Fibroblast of skin of scalp (primary cell): ENCODE results near the gene ADCY10.
"Not testable (repeated sequence)": the region's sequence is repeated elsewhere in the genome, so short reads cannot be mapped to it uniquely, and the experiment has no call there.

Experiments
- DNase-seq: peaks from one replicate; pipeline ENCODE4 v3.0.0-alpha.2; 2013

ADCY10 gene

DNA sequence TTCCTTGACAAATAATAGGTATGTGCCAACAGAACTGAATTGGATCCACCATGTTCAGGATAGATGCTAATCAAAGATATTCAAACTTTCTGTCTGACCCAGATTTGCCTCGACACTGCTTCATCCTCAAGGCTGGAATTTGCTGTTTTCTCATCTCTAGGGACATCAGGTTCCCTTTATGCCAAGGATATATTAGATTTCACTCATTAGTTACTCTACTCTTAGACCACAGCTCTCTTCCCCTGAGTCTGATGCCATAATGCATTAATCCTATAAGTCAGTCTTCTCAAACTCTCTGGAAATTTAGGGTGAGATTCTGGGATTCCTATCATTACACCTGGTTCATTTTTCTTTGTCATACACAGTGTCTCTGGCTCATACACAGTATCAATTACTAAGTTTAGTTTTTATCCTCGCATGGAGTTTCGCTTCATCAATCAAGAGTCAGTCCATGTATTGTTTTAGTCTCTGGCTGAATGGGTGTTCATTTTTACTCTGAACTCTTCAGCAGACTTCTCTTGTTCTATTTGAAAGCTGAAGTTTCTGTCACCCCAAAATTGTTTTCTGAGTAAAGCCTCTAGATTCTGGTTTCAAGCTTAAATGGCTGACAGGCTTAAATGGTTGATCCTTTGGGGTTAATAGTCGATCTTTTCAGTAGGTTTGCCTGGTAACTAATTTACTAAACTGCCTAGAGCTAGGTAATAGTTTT, 13.3 kb upstream of the ADCY10 start:
- DNase-seq, result no peak

DNA sequence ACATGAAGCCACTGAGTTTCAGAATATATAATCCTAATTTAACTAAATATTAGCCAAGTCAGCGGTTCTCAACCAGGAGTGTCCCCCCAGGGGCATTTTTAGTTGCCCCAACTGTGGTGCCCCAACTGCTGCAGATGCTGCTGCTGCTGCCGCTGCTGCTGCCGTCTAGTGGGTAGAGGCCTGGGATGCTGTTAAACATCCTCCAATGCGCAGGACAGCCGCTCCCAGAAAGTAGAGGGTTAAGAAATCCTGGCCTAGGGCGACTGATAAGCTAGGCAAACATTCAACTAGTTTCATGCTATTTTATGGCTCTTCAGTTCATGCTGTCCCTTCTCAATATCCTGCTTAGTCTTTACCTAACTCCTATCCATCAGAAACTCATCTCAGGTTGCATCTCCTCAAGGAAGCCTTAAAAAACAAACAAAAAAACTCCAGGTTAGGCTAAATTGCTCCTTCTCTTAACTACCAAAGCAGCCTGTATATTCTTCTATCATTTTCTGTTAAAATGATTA, 12.6 kb upstream of the ADCY10 start:
- no peak for DNase-seq

DNA sequence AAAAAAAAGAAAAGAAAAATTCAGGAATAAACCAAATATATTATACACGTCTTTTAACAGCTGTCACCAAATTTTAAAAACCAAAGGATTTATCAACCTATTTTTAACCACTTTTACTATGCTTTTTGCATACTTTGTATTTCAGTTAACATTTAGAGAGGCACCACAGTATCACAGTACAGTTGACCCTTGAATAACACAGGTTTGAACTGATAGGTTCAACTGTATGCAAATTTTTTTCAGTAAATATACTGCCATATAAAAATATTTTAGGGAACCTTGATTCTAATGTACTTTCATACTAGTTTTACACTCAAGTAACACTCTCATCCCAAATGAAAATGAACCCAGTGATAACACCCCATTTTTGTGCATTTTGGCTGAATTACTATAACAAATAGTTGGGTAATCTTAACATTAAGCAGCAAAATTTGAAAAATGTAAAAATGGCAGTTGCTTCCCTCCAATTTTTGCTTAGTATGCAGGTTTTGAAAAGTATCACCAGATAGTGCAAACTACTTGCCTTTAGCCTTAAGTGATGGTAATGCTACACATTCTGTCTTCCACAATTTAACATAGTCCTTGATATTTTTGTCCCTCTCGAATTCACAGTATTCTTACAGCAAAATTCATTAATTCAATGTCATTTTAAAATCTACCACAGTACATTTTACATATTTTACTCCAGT, 10.8 kb upstream of the ADCY10 start:
- no peak for DNase-seq

DNA sequence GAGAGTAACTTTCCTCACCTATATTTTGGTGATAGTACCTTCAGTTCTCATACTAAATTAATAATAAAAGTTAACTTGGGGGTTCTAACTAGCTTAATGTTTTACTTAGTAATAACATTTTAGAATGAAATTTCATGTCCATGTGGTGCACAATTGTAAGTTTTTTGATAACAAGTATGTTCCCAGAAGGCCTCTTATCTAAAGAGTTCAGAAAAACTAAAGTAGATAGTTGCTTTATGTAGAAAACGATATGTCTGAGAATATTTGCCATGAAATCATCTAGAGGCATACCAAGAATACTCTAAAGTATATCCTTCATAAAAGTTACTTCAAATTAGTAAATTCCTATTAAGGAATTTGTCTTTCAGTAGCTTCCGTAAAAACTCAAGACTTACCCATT, 10.2 kb upstream of the ADCY10 start:
- DNase-seq, result no peak

DNA sequence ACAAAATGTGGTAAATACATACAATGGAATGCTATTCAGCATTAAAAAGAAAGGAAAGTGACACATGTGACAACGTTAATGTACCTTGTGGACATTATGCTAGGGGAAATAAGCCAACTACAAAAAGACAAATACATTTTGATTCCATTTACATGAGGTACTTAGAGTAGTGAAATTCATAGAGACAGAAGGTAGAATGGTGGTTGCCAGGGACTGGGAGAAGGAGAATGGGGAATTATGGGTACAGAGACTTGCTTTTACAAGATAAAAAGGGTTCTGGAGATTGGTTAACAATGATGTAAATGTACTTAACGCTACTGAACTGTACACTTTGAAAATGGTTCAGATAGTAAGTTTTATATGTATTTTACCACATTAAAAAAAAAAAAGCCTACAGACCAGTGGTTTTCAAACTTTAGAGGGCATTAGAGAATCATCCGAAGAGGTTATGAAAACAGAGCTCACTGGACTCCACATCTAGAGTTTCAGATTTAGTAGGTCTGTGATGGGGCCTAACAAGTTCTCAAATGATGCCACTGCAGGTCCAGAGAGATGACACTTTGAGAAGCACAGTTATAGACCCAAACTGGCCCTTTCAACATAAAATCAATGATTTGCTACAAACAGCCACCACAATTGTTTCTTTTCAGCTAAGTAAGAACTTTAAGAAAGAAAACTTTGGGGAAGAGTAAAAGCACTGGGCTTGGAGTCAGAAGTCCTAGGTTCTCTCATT, 9.6 kb upstream of the ADCY10 start:
- no peak for DNase-seq

DNA sequence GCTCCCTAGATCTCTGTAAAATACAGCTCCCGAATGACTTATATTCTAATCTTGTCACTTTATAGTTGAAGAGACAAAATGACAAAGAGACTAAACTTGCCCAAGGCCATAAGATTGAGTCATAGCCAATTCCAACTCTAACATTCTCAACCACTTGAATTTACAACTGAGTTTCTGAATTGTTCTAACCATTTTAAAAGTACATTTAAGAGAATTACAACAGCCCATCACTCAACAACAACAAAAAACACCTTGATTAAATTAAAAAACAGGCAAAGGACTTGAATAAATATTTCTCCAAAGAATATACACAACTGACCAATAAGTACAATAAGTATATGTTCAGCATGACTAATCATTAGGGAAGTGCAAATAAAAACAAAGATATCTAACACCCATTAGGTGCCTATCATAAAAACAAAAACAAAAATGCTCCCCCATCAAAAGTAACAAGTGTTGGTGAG, 8.7 kb upstream of the ADCY10 start:
- no peak for DNase-seq

DNA sequence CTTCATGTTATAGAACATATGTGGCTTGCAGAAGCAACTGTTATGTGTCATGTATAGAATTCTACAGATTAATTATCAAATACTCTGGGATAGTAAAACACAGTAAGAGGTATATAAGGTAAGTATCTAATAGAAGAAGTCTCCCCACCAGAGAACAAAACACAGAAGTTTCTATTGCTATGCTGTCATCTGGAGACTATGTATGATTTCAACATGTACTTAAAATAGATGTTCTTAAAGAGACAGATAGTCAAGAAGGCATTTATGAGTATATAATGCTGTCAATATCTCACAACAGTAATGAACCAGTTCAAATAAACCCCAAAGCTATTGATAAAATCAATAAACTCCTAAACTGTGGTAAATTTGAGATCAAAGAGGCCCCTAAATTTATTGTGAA, 8.1 kb upstream of the ADCY10 start:
- peak; percentile 15 for DNase-seq

DNA sequence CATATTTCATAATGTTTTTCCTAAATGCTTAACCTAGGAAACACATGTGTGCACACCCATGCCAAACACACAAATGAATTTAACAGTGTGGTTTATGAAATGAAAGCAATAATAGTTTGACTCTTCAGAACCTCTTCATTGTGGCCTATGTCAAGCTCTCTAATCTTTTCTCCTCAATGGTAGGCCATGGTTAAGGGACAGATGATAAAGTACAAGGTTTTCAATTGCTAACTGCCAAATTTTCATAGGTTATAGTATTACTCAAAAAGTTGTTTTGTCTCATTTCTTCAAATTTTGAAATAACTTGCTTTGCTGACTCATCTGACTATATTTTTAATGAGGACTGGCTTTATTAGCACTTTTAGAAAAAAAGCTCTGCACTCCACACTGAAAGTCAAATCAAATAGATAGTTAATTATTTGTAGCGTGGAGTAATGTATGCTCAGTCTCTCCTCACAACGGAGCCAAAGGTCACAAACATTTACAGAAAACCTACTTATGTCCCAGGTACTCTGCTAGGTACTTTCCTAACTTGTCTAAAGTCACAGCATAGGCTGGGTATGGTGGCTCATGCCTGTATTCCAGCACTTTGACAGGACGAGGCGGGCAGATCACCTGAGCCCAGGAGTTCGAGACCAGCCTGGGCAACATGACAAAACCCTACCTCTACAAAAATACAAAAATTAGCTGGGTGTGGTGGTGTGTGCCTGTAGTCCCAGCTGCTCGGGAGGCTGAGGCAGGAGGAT, 3.0 kb upstream of the ADCY10 start:
- no peak for DNase-seq

DNA sequence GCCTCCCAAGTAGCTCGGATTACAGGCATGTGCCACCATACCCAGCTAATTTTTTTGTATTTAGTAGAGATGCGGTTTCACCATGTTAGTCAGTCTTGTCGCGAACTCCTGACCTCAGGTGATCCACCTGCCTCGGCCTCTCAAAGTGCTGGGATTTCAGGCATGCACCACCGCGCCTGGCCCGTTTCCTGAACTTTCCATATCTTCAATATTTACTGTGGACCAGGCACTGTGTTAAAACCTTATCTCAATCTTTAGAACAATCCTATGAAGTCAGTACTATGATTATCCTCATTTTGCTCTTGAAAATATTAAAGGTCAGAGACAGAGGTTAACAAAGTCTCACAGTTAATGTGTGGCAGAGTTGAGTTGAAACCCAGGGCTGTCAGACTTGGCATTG, 1.6 kb upstream of the ADCY10 start:
- DNase-seq, result no peak

DNA sequence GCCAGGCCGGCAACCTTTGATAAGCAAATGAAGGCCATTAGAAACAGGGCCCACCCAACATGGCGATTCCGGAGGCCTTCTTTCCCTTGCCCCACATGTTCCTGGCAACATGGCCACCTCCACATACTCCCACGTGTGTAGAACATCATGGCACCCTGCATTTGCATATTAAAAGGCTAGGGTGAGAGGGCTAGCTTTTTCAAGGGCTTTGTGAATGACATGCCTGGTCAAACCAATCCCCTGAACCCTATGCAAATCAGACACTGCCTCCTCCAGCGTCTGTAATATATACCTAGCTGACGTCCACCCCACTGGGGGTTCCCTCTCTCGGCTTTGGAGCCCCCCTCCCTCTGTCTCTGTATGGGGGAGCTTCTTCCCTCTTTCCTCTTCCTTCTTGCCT, 1.6 kb downstream of the ADCY10 start:
- no peak for DNase-seq

DNA sequence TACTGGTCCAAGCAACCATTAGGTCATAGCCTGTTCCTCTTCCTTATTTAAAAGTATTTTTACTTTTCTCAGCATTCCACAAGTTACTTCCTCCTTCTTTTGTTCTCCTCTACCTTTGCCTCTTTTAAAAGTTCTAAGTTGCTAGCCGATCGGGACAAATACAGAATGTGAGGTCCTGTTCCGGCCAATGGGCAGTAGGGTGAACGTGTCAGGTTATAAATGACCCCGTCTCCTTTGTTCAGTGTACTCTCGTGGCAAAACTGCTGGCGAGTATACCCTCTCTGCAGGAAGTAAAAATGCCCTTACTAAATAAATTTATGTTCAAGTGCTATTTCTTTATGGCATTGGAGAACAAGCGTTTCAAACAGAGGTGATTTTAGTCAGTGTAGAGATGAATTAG, 2.5 kb downstream of the ADCY10 start:
- DNase-seq, result no peak

DNA sequence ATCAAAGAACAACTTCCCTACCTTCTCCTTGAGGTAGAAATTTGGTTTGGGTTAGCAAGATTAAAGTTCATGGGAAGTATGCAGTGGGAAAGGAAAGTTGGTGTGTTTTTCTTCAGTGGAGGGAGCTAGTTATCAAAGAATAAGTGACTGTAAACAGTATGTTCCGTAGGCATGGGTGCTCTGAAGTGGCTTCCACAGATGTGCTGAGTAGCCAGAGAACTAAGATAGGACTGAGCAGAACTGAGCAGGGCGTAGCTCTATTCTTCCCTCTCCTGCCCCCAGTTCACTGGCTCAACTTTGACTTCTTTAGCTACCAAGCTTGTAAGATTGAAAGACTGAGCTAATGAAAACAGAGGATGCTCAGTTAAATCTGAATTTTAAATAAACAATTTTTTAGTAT, 3.4 kb downstream of the ADCY10 start:
- no peak for DNase-seq

DNA sequence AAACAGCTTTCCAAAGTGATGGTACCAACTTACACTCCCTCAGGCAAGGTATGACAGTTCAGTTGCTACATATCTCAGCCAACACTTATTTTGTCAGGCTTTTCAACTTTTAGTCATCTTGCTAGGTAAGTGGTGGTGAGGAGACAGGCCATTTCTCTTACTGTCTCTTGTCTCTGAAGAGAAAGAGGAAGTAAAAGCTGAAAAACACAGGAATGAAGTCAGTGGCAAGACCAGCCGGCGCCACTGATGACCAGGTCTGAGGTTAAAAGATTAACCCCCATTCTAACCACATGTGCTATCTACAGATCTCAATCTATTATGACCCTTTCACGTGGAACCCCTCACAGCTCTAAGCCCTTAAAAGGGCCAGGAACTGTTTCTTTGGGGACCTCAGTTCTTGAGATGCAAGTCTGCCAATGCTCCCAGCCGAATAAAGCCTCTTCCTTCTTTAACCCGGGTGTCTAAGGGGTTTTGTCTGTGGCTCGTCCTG, 4.2 kb downstream of the ADCY10 start:
- no peak for DNase-seq

DNA sequence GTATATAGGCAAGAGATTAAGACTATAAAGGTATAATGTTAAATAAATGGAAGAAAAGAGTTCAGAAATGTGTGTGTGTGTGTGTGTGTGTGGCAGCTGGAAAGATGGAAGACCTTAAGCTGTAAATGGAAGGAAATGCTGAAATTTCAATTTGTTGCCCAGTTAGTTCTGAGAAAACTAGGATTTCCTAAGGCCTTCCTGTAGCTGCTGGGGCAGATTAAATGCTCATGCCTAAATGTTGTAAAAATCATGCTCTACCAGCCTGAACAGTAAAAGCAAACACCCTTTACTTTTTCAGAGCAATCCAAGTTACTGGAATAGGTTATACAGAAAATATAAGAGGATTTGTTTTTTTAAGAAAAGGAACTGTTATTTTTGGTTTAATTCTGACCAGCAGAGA, 8.3 kb downstream of the ADCY10 start:
- DNase-seq, result no peak

DNA sequence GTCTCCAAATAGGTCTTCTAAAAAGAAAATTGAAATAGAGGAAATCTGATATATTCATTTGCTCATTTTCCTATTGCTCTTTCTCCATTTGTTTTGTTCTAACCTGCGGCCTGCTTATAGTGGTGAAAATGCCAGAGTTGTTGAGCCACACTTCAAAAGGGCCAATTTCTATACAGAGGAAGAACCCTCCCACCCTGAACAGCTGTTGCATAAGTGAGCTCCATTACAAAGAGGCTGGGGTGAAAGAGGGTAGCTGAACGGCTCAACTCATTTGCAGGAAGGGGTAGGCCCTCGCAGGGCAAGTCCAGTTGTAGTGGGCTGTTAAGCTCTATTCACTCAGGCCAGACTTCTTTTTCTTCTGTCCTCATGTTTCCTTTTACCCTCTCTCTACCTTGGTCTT, 8.8 kb downstream of the ADCY10 start:
- DNase-seq, result no peak

DNA sequence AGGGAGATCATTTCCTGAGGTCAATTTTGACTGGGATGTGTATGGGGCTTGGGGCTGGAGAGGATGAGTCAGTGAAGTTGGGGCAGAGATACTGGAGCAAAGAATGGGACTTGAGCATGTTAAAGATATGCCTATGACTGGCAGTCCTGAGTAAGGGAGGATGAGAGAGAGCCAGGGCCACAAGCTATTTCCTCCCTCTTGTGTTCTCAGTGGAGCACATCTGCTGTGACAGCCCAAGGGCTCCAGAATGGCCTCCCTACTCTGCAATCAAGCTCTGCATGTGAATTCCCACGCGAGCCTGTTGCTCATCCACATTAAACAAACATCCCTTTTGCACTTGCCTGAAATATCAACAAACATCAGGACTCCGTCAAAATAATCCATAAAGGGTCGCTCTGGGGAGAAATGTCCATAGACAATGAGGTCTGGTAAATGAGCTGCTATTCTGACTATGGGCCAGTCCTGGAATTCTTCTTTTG, 9.2 kb downstream of the ADCY10 start:
- DNase-seq, result peak; percentile 62

DNA sequence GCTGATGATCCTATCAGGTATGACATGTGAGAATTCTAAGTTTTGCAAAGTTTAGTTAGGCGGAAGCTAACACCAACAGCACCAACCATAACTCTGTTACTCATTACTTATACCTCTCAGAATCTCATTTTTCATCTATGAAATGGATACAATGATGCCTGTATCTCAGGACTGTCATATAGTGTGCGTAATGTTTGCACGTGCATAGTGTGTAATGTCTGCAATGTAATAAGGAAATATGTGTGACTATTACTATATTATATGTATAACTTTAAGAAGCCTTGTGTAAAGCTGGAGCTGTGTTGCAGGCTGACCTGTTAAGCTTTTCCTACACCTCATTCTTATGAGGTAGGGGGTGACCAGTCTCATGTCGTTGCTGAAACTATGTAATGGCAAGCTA, 13.0 kb downstream of the ADCY10 start:
- no peak for DNase-seq

DNA sequence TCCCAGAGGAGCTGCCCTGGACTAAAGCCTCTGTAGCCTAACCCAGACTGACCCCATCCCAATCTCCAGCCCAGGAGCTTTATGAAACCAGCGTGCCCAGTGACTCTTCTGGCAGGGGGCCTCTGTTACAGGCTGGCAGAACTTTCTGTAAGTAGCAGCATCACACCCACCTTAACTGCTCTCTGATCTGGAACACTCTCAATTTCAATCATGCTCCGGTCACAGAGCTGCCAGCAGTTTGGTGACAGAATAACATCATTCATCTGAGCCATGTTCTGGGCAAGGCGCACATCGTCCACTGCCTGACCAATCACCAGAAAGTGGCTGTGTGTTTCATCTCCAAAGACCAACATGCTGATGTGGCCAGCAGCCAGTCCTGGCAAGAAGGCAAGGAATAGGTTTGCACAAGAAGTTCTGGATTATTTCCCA, 14.7 kb downstream of the ADCY10 start:
- no peak for DNase-seq

DNA sequence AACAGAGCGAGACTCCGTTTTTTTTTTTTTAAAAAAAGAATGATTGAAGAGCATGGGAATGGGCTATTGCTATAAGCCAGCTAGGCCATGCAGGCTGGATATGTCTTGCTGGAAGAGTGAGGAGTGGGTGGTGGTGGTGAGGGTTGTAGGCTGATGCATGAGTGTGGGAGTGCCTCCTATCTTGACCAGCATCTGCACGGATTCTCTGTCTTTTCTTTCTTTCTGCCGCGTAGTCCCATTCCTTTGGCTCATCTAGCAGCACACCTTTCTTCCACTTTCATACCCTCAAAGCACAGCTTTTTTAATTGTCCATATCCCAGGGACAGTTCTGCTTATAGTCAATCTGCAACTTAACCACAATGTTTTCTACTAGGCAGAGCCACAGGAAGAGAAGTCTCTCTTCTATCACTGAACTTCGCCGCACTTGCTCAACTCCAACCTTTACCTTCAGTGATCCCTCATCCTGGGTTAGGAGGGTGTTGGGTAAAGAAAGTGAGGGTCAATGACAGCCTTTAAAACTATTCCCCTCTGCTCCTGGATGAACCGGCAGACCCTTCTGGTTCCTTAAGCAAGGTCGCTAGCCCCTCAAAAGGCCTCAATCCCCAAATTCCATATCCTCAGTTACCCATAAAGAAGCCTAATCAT, 15.2 kb downstream of the ADCY10 start:
- DNase-seq, result no peak

DNA sequence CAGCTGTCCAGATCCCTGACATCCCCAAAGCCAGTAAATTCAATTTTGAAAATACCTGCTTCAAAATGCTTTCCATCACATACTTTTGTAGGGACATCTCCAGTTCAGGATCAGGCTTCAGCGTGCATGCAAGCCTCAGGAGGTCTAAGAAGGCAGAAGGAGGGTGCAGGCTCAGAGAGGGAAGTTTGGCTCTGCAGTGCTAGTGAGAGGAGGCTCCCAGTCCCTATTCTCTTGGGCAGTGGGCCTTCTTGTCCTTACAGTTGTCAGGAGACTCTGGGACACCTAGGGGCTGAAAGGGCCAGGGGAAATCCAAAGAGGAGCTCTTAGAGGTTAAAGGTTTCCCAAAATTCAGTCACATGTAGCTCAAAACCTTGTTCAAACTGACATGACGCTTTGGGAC, 20.1 kb downstream of the ADCY10 start:
- no peak for DNase-seq

DNA sequence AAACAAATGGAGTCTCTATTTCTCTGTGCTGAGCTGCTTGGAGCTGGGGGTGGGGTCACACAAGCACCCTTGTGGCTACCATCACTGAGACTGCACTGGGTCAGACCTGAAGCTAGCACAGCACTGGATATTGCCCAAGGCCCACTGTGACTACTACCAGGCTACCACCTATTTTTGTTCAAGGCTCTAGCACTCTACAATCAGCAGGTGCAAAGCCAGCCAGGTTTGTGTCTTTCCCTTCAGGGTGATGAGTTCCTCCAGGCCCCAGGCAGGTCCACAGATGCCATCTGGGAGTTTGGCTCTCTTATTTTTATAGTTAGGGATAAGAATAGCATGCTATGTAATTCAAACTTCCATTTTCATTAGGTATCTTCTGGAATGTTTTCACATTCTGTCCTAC, 23.5 kb downstream of the ADCY10 start:
- DNase-seq, result no peak

DNA sequence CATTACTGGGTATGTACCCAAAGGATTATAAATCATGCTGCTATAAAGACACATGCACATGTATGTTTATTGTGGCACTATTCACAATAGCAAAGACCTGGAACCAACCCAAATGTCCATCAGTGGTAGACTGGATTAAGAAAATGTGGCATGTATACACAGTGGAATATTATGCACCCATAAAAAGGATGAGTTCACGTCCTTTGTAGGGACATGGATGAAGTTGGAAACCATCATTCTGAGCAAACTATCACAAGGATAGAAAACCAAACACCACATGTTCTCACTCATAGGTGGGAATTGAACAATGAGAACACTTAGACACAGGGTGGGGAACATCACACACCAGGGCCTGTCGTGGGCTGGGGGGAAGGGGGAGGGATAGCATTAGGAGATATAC, 26.7 kb downstream of the ADCY10 start:
- not testable (repeated sequence) for DNase-seq
